Activated T-cell treated with anti-CD3 and anti-CD28 coated beads for 1 hour (primary cell): ENCODE data around the gene ZNF384.
"Not testable (repeated sequence)": the region's sequence is repeated elsewhere in the genome, so short reads cannot be mapped to it uniquely, and the experiment has no call there.

Experiments
- DNase-seq: peaks from one replicate; pipeline ENCODE4 v3.0.0-alpha.2; 2020; ENCODE audit warnings: low read depth

ZNF384 gene

DNA sequence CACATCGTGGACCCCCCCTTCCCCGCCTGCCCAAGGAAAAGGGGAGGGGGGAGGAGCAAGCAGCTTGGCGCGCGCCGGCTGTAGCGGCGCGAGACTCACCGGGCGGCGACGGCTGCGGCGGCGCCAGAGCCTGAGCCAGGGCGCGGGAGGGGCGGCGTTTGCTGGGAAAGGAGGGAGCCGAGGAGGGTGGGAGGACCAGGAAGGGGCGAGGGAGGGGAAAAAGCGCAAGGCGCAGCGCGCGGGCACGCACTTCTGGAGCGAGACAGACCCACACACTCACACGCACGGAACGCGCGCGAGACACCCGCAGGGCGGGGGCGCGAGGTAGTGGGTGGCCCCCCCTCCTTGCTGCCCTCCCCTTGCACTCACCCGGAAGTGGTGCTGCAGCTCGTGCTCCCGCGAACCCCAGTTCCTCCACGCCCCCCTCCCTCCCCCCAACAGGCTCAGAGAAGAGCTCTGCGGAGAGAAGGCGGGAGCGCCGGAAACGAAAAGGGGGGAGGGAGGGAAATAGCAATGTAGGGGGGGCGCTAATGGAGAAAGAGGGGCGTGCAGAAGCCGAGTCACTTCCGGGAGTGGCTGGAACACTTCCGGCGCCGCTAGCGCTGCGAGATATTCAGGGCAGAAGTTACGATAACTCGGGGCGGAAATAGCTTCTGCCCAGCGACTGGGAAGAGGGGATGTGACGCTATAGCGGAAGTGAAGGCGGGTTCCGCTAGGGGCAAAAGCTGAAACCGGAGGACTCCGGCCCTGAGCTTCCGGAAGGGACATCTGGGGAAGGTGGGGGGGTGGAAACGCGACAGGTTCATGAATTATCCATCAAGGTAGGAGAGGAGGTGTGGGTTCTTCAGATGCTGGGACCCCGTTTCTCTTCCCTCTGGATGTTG lies at the start of gene ZNF384:
Gene ZNF384 (minus strand): TSS at position 377 of the 884 bp plus-strand sequence. CDS start 9,855 bp downstream, outside the sequence.
- peak; percentile 87 for DNase-seq

DNA sequence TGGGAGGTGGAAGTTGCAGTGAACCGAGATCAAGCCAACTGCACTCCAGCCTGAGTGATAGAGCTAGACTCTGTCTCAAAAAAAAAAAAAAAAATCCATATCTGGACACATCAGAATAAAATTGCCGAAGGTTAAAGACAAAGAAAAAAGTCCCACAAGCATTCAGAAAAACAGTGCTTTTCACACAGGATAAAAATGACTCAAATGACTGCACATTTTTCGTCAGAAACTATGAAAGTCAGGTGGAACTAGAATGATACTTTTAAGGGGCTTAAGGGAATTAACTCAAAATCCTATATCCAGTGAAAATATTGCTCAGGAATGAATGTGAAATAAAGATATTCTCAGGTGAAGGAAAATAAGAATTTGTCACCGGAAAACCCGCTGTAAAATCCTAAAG lies 47.6 kb upstream of the ZNF384 start:
- DNase-seq: no peak

DNA sequence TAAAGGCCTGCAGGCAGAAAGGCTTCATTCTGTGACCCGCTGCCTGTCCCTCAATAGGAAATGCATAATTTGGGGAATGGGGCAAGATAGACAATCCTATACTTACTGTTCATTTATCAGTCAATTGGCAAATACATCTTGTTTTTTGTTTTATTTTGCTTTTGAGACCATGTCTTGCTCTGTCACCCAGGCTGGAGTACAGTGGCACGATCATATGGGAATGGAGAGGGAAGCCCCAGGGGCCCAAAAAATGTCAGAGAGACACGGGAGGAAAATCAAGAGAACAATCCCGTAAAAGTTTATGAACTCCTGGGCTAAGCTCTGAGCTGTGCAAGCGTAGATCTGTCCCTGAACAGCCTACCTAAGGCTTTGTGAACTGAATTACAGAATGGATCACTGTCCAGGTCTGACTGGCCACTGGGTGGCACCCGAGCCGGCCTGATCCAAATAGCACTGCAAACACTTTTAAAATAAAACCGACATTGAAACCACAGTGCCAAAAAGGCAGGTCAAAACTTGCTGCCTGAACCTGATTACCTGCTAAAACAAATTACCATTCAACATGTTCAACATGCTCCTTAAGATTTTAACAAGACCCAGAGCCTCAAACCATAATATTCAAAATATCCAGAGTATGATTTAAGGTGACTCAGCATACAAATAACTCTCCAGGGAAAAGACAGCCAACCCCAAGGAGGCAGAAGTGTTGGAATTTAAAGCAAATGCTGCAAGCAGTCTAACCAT lies 46.4 kb upstream of the ZNF384 start:
- DNase-seq: peak; percentile 19

DNA sequence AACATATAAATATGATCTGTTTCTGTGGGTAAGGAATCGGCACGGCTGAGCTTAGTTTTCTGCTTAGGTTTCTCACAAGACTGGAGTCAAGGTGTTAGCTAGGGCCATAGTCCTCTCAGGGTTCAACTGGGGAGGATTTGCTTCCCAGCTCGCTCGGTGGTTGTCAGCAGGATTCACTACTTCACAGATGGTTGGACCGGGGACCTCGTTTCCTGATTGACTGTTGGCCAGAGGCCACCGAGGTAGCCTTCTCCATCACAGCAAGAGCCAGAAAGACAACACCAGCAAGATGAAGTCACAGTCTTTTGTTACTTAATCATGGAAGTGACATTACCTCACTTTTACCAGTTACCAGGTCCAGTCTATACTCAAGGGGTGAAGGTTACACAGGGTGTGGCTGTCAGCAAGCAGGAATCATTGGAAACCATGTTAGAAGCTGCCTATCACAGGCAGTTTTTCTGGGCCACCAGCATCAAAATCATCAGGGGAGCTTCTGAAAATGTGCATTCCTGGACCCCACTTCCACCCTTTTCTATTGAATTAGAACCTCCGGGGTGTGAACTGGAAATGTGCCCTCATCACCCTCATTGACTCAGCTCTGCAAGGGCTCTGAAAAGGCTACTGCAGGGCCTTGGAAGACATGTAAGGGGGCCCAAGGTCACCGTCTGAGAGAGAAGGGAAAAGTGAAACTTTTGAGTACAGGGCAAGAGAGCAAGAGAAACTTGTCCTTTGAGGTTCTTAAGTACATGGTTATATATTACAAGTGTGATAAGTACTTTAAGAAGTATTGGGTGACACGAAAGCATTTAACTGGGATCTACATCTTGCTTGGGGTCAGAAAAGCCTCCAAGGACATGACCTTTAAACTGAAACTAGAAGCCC lies 45.6 kb upstream of the ZNF384 start:
- DNase-seq: no peak

DNA sequence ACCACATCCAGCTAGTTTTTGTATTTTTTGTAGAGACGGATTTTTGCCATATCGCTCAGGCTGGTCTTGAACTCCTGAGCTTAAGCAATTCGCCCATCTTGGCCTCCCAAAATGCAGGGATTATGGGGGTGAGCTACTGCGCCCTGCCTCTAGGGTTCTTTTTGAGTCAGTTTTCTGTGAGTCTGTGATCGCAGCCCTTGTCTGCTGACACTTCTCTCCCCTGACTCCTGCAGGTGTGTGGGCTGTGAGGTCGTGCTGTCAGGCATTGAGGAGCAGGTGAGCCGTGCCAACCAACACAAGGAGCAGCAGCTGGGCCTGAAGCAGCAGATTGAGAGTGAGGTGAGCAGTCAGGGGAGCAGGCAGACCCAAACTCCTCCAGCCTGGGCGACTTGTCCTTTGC lies 41.0 kb upstream of the ZNF384 start:
- DNase-seq: no peak

DNA sequence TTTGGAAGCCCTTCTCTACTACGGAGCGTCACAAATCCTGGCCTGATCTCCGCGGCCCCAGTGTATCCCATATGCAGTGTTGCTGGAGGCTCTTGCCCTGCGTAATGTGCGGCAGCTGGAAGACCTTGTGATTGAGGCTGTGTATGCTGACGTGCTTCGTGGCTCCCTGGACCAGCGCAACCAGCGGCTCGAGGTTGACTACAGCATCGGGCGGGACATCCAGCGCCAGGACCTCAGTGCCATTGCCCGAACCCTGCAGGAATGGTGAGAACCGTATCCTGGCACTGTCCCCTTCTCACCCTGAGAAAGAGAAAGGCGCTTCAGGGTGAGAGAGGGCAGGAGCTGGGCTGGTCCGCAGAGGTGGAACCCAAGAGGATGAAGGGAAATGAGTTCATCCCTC lies 40.0 kb upstream of the ZNF384 start:
- no peak for DNase-seq

DNA sequence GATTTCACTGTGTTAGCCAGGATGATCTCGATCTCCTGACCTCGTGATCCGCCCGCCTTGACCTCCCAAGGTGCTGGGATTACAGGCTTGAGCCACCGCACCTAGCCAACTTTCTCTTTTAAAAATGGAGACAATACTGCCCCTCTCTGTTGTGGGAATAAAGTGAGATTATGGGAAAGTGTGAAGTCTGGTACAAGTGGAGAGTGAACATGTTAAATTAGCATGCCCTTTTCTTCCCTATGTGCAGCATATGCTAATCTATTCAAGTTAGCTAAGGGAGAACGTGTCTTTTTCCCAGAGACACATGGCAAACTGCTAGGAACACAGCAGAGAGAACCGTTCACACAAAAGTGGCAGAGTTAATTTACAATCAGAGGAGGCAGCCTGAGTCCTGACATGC lies 36.2 kb upstream of the ZNF384 start:
- DNase-seq: no peak

DNA sequence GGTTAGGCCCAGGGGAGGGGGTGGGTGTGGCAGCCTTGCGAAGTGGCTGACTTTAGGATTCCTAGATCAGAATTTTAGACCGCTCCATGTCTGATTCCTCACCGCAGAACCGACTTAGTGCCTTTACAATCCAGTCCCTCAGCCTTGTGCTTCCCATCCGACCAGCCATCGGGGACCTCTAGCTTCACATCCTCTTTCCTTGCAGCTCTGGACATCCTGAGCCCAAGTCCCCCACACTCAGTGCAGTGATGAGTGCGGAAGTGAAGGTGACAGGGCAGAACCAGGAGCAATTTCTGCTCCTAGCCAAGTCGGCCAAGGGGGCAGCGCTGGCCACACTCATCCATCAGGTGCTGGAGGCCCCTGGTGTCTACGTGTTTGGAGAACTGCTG lies 35.2 kb upstream of the ZNF384 start:
- DNase-seq: no peak

DNA sequence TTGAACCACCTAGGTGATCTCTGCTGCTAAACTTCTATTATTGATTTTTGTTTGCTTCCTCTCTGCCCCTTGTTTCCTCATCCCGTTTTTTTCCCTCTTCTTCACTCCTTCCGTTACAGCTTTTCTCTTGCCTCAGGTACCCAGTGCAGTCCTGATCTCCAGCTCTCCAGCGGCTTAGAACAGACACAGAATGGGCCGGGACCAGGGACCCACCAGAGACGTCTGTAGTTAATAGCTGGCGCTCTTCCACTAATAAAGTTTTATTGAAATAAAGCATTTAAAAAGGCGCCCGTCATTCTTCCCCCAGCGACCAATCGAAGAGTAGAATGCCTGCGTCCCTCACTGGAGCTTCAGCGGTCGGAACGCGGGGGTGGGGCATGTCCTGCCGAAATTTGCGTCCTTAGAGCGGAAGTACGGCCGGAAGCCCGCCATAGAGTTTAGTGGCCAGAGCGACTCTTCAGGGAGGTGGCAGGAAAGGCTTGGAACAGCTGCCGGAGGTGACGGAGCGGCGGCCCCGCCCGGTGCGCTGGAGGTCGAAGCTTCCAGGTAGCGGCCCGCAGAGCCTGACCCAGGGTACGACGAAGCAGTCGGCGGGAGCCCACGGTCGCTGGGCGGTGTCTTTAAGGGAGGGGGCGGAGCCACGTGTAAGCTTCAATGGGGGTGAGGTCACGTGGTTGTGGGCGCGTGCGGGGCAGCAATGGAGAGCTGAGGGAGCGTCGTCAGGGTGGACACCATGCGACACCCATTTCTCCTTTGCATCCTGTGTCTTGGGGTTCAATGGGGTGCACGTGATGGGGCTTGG lies 34.6 kb upstream of the ZNF384 start, which contains the start of gene COPS7A:
Gene COPS7A (plus strand): TSS at position 440 of the 802 bp plus-strand sequence. CDS start 611 bp downstream, outside the sequence.
- peak; percentile 87 for DNase-seq

DNA sequence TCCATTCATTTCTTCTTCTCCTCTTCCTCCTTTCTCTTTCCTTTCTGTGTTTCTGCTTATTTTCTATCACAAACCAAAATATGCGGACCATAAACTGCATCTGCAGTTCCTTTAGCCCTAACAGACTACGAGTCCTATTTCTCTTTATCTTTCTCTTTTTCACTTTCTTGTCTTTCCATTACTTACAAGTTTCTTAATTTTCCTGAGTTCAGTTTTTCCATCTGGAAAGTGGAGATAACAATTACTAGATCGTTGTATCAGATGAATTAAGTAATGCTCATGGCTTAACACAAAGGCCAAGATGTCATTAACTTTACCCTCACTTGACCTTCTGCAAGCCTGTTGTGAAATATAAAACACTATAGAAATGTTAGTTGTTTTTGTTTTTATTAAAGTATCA lies 33.7 kb upstream of the ZNF384 start:
- DNase-seq: no peak

DNA sequence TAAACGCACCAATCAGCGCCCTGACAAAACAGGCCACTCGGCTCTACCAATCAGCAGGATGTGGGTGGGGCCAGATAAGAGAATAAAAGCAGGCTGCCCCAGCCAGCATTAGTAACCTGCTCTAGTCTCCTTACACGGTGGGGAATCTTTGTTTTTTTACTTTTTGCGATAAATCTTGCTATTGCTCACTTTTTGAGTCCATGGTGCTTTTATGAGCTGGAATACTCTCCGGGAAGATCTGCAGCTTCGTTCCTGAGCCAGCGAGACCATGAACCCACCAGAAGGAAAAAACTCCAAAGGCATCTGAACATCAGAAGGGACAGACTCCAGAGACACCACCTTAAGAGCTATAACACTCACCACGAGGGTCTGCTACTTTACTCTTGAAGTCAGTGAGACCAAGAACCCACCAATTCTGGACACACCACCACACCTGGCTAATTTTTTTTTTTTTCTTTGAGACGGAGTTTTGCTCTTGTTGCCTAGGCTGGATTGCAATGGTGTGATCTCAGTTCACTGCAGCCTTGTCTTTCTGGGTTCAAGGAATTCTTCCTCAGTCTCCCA lies 27.8 kb upstream of the ZNF384 start:
- no peak for DNase-seq

DNA sequence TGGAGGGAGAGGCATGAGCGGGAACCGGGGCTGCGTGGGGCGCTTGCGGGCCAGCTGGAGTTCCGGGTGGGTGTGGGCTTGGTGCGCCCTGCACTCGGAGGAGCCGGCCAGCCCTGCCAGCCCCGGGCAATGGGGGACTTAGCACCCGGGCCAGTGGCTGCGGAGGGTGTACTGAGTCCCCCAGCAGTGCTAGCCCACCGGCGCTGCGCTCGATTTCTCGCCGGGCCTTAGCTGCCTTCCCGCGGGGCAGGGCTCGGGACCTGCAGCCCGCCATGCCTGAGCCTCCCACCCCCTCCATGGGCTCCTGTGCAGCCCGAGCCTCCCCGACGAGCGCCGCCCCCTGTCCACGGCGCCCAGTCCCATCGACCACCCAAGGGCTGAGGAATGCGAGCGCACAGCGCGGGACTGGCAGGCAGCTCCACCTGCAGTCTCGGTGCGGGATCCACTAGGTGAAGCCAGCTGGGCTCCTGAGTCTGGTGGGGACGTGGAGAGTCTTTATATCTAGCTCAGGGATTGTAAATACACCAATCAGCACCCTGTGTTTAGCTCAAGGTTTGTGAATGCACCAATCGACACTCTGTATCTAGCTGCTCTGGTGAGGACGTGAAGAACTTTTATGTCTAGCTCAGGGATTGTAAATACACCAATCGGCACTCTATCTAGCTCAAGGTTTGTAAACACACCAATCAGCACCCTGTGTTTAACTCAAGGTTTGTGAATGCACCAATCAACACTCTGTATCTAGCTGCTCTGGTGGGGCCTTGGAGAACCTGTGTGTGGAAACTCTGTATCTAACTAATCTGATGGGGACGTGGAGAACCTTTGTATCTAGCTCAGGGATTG lies 27.1 kb upstream of the ZNF384 start:
- not testable (repeated sequence) for DNase-seq

DNA sequence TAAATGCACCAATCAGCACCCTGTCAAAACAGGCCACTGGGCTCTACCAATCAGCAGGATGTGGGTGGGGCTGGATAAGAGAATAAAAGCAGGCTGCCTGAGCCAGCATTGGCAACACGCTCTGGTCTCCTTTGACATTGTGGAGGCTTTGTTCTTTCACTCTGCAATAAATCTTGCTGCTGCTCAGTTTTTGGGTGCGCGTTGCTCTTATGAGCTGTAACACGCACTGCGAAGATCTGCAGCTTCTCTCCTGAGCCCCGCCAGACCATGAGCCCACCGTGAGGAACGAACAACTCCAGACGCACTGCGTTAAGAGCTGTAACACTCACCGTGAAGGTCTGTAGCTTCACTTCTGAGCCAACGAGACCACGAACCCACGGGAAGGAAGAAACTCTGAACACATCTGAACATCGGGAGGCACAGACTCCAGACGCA lies 19.8 kb upstream of the ZNF384 start:
- no peak for DNase-seq

DNA sequence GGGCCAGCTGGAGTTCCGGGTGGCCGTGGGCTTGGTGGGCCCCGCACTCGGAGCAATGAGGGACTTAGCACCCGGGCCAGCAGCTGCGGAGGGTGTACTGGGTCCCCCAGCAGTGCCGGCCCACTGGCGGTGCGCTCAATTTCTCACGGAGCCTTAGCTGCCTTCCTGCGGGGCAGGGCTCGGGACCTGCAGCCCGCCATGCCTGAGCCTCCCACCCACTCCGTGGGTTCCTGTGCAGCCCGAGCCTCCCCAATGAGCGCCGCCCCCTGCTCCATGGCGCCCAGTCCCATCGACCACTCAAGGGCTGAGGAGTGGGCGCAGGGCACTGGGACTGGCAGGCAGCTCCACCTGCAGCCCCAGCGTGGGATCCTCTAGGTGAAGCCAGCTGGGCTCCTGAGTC lies 19.2 kb upstream of the ZNF384 start:
- not testable (repeated sequence) for DNase-seq

DNA sequence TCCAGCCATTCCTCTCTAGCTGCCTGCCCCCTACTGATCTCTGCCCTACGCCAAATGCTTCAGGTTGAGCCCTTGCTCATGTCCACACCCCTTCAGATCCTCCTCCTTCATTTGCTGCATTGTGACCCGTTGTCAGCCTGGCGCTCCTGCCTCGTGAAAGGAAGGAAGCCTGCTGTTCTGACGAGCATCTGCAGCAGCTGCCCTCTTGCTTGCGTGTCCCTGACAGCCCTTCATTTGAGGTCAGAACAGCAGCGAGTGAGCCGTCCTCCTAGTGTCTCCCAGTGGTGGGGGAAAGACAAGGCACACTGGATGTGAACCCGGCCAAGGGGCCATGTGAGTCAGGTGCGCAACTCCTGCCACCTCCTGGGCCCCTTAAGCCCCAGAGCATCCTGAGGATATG lies 14.5 kb upstream of the ZNF384 start:
- DNase-seq: no peak

DNA sequence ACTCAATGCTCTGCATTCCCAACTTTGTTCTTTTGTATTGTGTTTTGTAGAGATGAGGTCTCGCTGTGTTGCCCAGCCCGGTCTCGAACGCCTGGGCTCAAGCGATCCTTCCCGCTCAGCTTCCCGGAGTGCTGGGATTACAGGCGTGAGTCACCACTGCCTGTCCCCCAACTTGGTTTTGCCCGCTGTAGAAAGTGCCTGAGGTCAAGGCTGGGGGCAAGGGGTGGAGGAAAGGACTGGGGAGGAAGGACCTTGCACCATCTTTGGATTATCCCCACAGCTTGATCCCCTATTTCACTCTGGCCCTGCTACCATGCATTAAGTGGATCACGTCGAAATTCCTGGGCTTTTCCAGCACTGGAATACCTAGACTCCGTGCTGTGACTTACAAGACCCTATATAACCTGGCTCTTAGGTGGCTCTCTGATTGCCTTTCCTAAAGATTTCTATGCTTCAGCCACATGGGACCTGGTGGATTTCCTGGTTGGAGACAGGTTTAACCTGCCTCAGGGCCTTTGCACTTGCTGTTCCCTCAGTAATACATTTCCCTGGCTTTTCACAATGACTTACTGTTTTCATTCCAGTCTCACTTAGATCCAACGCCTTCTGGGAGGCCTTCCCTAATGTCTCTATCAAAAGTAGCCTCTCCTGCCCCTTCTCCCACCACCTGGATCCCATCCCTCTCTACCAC lies 12.0 kb upstream of the ZNF384 start:
- DNase-seq: no peak

DNA sequence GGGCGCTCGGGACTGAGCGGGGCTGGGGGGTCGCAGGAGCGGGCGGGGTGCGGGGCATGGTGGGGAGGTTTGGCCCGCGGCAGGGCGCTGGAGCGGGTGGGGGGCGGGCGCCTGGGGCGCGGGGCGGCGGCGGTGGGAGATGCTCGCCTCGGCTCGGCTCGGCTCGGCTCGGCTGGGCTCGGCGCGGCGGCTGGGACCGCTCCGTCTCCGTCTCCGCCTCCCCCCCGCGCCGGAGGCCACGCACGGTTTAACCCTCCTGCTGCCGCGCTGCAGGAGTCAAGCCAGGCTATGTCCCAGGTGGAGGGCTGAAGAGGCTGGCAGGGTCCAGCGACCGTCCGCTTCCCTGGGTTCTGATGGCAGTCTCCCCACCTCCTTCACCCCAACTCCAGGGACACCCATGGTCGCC lies 11.5 kb upstream of the ZNF384 start, which contains the start of gene PIANP:
Gene PIANP (minus strand): TSS at position 170 of the 406 bp plus-strand sequence. CDS start 2,754 bp downstream, outside the sequence.
- DNase-seq: peak; percentile 43

DNA sequence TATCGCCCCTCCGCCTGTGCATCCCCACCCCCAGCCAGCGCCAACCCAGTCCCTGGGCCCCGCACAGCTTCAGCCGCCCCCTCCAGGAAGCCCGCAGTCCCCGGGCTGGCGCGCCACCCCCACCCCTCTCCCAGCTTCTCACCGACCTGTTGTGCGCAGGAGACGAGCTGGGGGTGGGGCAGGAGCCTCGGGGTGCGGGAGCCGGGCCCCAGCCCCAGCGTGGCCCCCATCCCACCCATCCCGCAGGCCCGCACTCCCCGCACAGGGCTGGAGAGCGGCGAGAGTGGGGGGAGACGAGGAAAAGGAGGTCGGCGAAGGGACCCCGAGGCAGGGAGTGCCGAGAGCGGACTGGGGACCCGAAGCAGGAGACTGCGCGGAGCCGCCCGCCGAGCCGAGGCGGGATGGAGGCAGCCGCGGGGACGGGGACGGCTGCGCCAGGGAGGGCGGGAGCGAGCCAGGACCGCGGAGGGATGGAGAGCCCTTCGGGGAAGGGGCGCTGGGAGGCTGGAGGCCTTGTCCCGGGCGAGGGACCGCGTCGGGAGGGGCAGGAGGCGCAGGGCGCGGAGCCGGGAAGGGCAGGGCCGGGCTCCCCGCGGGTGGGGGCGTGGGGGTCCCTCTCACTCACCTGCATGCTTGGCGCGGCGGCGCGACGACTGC lies 10.9 kb upstream of the ZNF384 start:
- no peak for DNase-seq
